GM13976 (cell line): ENCODE measurements around the gene NFKBIB.

Experiments used
- DNase-seq: peaks from one replicate; pipeline ENCODE4 v3.0.0; 2012; ENCODE audit warnings: low spot score
- CTCF ChIP-seq: IDR thresholded peaks from 2 replicates; pipeline ENCODE4 v1.5.1; 2012; ENCODE audit warnings: borderline replicate concordance, mild to moderate bottlenecking; ENCODE audit not compliant: insufficient read depth; ENCODE audit errors: extremely low read depth, missing control alignments, control extremely low read depth
- in situ Hi-C: fragments of 300-500 bp; cut with MboI; formaldehyde crosslinking; loops from one replicate; pipeline ENCODE4 v1.12.0; 2022; ENCODE audit warnings: low sequenced_read_pairs, mixed read lengths, inconsistent platforms; ENCODE audit not compliant: unreplicated experiment

NFKBIB gene

GRCh38 chr19:38958301-38958700 lies 58.5 kb downstream of the NFKBIB start:
- no peak for DNase-seq
- TF ChIP-seq CTCF = no peak
- in situ Hi-C loops = no loop called here
